ENCODE measurements around the gene SEMA3D. TPM values are rescaled to one million over a fixed set of nuclear protein-coding genes. Genes with fewer than 3 reads are reported as not detected.

The SEMA3D gene
- total and polyA plus RNA-seq, 12 donors = 0.80 to 9.3 (median 6.6) TPM

GRCh38 chr7:85062651-85063050, 124.2 kb downstream of the SEMA3D start:
- 46 to 70% (median 57%) methylated on average over 1 of the region's 1 CpG for WGBS, 4 donors
- no peak for TF ChIP-seq CTCF (IDR thresholded peaks at IDR 0.05)
- no peak for TF ChIP-seq POLR2A (IDR thresholded peaks at IDR 0.05)
- no peaks in the 10 kb centered on the region for H3K4me1 ChIP-seq (replicated peaks in 1 of 2)
- intact Hi-C loops (cut with DNase I) = no loop called here
- H3K9me3 ChIP-seq (replicated peaks in 1 of 3) = no peaks in the 10 kb centered on the region
- no peaks in the 10 kb centered on the region for H3K27me3 ChIP-seq
- no peaks in the 10 kb centered on the region for H3K36me3 ChIP-seq (replicated peaks in 1 of 2)
- no peak for DNase-seq
- H3K4me3 ChIP-seq = no peak overlapping the region
- H3K27ac ChIP-seq = no peak overlapping the region

- intact Hi-C loops (cut with DNase I) = no loop called here
These were observed 125.4 kb downstream of the SEMA3D start for GRCh38 chr7:85061456-85061855.

GRCh38 chr7:85060696-85061095, 126.2 kb downstream of the SEMA3D start:
- 90 to 97% (median 95%) methylated on average over 2 of the region's 2 CpGs for WGBS, 4 donors
- intact Hi-C loops (cut with DNase I) = no loop called here
- no peak overlapping the region for H3K4me3 ChIP-seq
- H3K9me3 ChIP-seq (replicated peaks in 1 of 3) = no peaks in the 10 kb centered on the region
- no peak overlapping the region for H3K27ac ChIP-seq
- TF ChIP-seq POLR2A (IDR thresholded peaks at IDR 0.05) (no peak), CTCF (IDR thresholded peaks at IDR 0.05) (no peak)
- H3K36me3 ChIP-seq (replicated peaks in 1 of 2) = no peaks in the 10 kb centered on the region
- no peaks in the 10 kb centered on the region for H3K4me1 ChIP-seq (replicated peaks in 1 of 2)
- H3K27me3 ChIP-seq = no peaks in the 10 kb centered on the region
- no peak for DNase-seq

More at GRCh38 chr7:85061456-85061855, 125.4 kb downstream of the SEMA3D start:
- 76 to 88% (median 82%) methylated on average over 2 of the region's 2 CpGs for WGBS, 4 donors
- DNase-seq = no peak
- Histone ChIP-seq H3K4me3 (no peak overlapping the region), H3K27me3 (no peaks in the 10 kb centered on the region), H3K9me3 (replicated peaks in 1 of 3) (no peaks in the 10 kb centered on the region), H3K27ac (no peak overlapping the region), H3K36me3 (replicated peaks in 1 of 2) (no peaks in the 10 kb centered on the region), H3K4me1 (replicated peaks in 1 of 2) (no peaks in the 10 kb centered on the region)
- TF ChIP-seq CTCF (IDR thresholded peaks at IDR 0.05) = no peak

GRCh38 chr7:85055906-85056305, 130.9 kb downstream of the SEMA3D start:
- DNase-seq = no peak
- H3K9me3 ChIP-seq (replicated peaks in 1 of 3) = no peaks in the 10 kb centered on the region
- 88 to 90% (median 89%) methylated on average over 2 of the region's 2 CpGs for WGBS, 4 donors
- no peaks in the 10 kb centered on the region for H3K36me3 ChIP-seq (replicated peaks in 1 of 2)
- intact Hi-C loops (cut with DNase I) = no loop called here
- no peak for TF ChIP-seq POLR2A (IDR thresholded peaks at IDR 0.05)
- TF ChIP-seq CTCF (IDR thresholded peaks at IDR 0.05) = no peak
- no peak overlapping the region for H3K4me3 ChIP-seq
- no peak overlapping the region for H3K27ac ChIP-seq
- H3K27me3 ChIP-seq = no peaks in the 10 kb centered on the region
- no peaks in the 10 kb centered on the region for H3K4me1 ChIP-seq (replicated peaks in 1 of 2)
